ENCODE results near the gene MSL1.

MSL1 gene

GRCh38 chr17:40105861-40106759 is 15.7 kb upstream of the MSL1 start:
- Histone ChIP-seq H3K9ac (ENCODE audit: low read depth in 1 of 2, low read length in 2 of 2) (peak overlapping the region in 1 of 2 donors; percentile 25), H3K36me3 (ENCODE audit: control insufficient read depth in 1 of 2, insufficient read depth in 2 of 2, low read length in 2 of 2) (no peaks in the 10 kb centered on the region), H3K27me3 (ENCODE audit: control insufficient read depth in 1 of 2, insufficient read depth in 2 of 2, low read length in 2 of 2) (no peaks in the 10 kb centered on the region), H3K9me3 (ENCODE audit: control insufficient read depth in 1 of 2, low read length in 2 of 2) (no peaks in the 10 kb centered on the region), H3K27ac (ENCODE audit: low read depth, low read length) (peak overlapping the region; percentile 50), H3K4me1 (ENCODE audit: control insufficient read depth in 1 of 2, insufficient read depth in 2 of 2, low read length in 2 of 2) (peaks cover 82 to 96% of the 10 kb centered on the region in 2 donors), H3K4me3 (ENCODE audit: low read depth in 1 of 2, low read length in 2 of 2) (no peak overlapping the region)

GRCh38 chr17:40106760-40107521 is 14.8 kb upstream of the MSL1 start:
- Histone ChIP-seq H3K36me3 (ENCODE audit: control insufficient read depth in 1 of 2, insufficient read depth in 2 of 2, low read length in 2 of 2) (no peaks in the 10 kb centered on the region), H3K9me3 (ENCODE audit: control insufficient read depth in 1 of 2, low read length in 2 of 2) (no peaks in the 10 kb centered on the region), H3K27me3 (ENCODE audit: control insufficient read depth in 1 of 2, insufficient read depth in 2 of 2, low read length in 2 of 2) (no peaks in the 10 kb centered on the region), H3K4me3 (ENCODE audit: low read depth in 1 of 2, low read length in 2 of 2) (no peak overlapping the region), H3K9ac (ENCODE audit: low read depth in 1 of 2, low read length in 2 of 2) (peak overlapping the region in 1 of 2 donors; percentile 51), H3K27ac (ENCODE audit: low read depth, low read length) (peak overlapping the region; percentile 67), H3K4me1 (ENCODE audit: control insufficient read depth in 1 of 2, insufficient read depth in 2 of 2, low read length in 2 of 2) (peaks cover 86 to 96% of the 10 kb centered on the region in 2 donors)

DNA sequence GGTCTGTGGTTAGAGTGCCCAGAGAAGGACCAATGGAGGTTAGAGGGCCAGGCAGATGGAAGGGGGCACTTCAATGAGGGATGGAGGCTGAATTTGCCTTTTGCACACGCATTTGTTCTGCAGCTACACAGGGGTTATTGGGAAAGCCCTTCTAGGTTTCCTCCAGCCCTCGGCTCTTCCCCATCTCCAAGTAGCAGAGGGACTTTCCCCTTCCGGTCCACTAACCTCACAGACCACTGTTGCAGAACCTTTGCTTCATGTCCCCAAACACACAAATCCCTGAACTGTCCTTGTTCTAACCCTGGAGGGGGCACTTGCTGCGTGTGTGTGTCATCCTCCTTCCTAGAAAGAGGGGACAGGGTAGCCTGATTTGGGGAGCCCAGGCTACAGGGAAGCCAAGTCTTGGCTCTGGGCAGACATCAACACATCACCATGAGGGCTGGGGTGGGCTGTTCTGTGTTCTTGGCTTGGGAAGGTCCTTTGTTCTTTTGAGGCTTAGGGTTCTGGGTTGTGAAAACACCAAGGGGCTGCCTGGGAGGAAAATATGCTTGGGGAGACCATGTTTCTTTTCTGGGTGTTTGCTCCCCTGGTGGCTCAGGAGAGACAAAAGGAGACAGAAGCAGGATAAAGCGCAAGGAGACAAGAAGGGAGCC is 14.1 kb upstream of the MSL1 start:
- Histone ChIP-seq H3K4me3 (ENCODE audit: low read depth in 1 of 2, low read length in 2 of 2) (no peak overlapping the region), H3K27ac (ENCODE audit: low read depth, low read length) (peak overlapping the region; percentile 67), H3K27me3 (ENCODE audit: control insufficient read depth in 1 of 2, insufficient read depth in 2 of 2, low read length in 2 of 2) (no peaks in the 10 kb centered on the region), H3K9ac (ENCODE audit: low read depth in 1 of 2, low read length in 2 of 2) (peak overlapping the region; percentile 14 to 51), H3K36me3 (ENCODE audit: control insufficient read depth in 1 of 2, insufficient read depth in 2 of 2, low read length in 2 of 2) (no peaks in the 10 kb centered on the region), H3K9me3 (ENCODE audit: control insufficient read depth in 1 of 2, low read length in 2 of 2) (no peaks in the 10 kb centered on the region), H3K4me1 (ENCODE audit: control insufficient read depth in 1 of 2, insufficient read depth in 2 of 2, low read length in 2 of 2) (peaks cover 93 to 99% of the 10 kb centered on the region in 2 donors)

DNA sequence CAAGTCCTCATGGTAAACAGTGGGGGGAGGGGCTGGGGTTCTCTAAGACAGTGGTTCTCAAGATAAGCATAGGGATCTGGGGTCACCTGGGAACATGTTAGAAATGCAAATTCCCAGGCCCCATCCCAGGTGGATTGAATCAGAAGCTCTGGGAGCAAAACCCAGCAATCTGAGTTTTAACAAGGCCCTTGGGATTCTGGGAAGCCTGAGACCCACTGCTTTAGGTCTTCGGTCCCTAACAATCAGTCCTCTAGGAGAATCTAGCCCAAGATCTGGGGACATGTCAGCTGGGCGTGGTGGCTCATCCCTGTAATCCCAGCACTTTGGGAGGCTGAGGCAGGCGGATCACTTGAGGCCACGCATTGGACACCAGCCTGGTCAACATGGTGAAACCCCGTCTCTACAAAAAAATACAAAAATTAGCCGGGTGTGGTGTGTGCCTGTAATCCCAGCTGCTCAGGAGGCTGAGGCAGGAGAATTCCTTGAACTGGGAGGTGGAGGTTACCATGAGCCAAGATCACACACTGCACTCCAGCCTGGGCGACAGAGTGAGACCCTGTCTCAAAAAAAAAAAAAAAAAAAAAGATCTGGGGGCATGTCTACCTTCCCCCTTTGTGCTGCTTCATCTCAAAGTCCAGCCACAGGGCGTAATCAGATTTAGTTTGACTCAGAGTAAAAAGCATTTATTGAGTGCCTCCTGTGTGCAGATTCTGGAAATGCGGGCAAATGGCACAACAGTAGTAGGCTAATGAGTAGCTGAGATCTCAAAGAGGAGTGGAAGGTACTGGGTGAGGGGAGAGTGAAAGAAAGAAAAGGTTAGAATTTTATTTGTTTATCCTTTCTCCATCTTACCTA is 12.6 kb upstream of the MSL1 start:
- Histone ChIP-seq H3K4me3 (ENCODE audit: low read depth in 1 of 2, low read length in 2 of 2) (no peak overlapping the region), H3K4me1 (ENCODE audit: control insufficient read depth in 1 of 2, insufficient read depth in 2 of 2, low read length in 2 of 2) (peaks cover 92 to 96% of the 10 kb centered on the region in 2 donors), H3K27ac (ENCODE audit: low read depth, low read length) (peak overlapping the region; percentile 67), H3K9ac (ENCODE audit: low read depth in 1 of 2, low read length in 2 of 2) (peak overlapping the region in 1 of 2 donors; percentile 15), H3K27me3 (ENCODE audit: control insufficient read depth in 1 of 2, insufficient read depth in 2 of 2, low read length in 2 of 2) (no peaks in the 10 kb centered on the region), H3K36me3 (ENCODE audit: control insufficient read depth in 1 of 2, insufficient read depth in 2 of 2, low read length in 2 of 2) (no peaks in the 10 kb centered on the region), H3K9me3 (ENCODE audit: control insufficient read depth in 1 of 2, low read length in 2 of 2) (no peaks in the 10 kb centered on the region)

- Histone ChIP-seq H3K4me1 (ENCODE audit: control insufficient read depth in 1 of 2, insufficient read depth in 2 of 2, low read length in 2 of 2) (peaks cover 82 to 85% of the 10 kb centered on the region in 2 donors), H3K4me3 (ENCODE audit: low read depth in 1 of 2, low read length in 2 of 2) (peak overlapping the region in 1 of 2 donors; percentile 44)
Measured at GRCh38 chr17:40110026-40110845, 11.5 kb upstream of the MSL1 start.

DNA sequence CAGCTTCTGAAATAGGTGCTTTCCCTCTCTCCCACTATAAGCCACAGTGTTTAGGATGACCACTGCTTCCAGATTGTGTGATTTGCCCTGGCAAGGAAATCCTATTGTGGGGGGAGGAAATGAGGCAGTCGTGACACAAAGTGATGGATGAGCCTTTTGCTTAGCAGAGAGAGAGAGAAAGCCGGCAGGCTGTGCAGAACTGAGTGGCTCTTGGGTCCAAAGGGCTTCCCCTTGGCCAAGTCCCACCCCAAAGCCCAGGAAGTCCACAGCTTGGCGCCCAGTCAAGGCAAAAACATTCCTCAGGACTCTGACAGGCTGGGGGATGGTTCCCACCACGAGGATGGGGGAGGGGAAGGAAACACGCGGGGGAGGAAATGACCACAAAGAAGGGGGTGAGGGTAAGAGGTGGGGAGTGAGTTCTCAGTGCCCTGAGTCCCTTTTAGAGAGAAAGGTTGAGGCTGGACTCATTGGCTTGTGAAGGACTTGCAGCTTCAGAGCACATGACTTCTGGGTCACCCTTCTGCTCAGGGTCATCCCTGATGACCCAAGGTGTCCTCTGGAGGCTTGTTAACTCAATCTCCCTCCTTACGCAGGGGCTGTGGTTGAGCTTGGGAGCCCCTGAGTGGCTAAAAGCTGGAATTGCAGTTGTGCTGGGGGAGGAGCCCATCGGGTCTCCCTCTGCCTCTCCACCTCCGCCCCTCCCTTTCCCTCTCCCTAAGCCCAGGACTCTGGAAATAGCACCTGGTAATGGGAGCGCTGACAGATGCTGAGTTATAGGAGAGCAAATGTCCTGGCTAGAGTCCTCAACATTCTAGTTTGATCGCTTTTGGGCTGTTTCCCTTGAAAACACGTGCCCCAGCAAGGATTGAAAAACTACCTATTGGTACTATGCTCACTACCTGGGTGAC is 10.3 kb upstream of the MSL1 start:
- H3K36me3 ChIP-seq (ENCODE audit: control insufficient read depth in 1 of 2, insufficient read depth in 2 of 2, low read length in 2 of 2) = no peaks in the 10 kb centered on the region
- peaks cover 70 to 73% of the 10 kb centered on the region in 2 donors for H3K4me1 ChIP-seq (ENCODE audit: control insufficient read depth in 1 of 2, insufficient read depth in 2 of 2, low read length in 2 of 2)
- H3K27me3 ChIP-seq (ENCODE audit: control insufficient read depth in 1 of 2, insufficient read depth in 2 of 2, low read length in 2 of 2) = no peaks in the 10 kb centered on the region
- H3K4me3 ChIP-seq (ENCODE audit: low read depth in 1 of 2, low read length in 2 of 2) = peak overlapping the region; percentile 37 to 44
- H3K27ac ChIP-seq (ENCODE audit: low read depth, low read length) = peak overlapping the region; percentile 82
- H3K9me3 ChIP-seq (ENCODE audit: control insufficient read depth in 1 of 2, low read length in 2 of 2) = no peaks in the 10 kb centered on the region
- peak overlapping the region; percentile 65 to 70 for H3K9ac ChIP-seq (ENCODE audit: low read depth in 1 of 2, low read length in 2 of 2)

More at GRCh38 chr17:40110026-40110845, 11.5 kb upstream of the MSL1 start:
- Histone ChIP-seq H3K36me3 (ENCODE audit: control insufficient read depth in 1 of 2, insufficient read depth in 2 of 2, low read length in 2 of 2) (no peaks in the 10 kb centered on the region), H3K27me3 (ENCODE audit: control insufficient read depth in 1 of 2, insufficient read depth in 2 of 2, low read length in 2 of 2) (no peaks in the 10 kb centered on the region), H3K9ac (ENCODE audit: low read depth in 1 of 2, low read length in 2 of 2) (peak overlapping the region; percentile 65 to 70), H3K9me3 (ENCODE audit: control insufficient read depth in 1 of 2, low read length in 2 of 2) (no peaks in the 10 kb centered on the region), H3K27ac (ENCODE audit: low read depth, low read length) (peak overlapping the region; percentile 82)

DNA sequence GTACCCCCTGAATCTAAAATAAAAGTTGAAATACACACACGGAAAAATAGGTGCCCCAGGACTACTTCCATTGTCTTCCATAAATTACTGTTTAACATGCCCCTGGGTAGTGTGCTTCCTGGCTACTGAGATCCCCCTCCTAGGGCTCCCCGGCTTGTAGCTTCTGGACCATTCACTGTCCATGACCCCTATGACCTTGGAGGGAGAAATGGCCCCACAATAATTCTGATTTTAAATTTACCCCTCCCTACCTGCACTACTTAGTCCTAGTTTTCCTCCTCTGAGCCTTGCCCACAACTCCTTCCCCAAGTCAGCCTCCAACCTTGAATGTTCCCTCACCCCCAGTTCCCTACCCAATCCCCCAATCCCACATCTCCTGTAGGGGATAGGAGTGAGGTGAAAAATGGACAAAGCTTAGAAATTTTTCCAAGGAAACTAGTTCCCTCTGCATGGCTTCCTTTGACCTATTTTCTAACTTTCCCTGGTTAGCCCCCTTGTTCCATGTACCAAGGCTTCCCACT is 9.5 kb upstream of the MSL1 start:
- peaks cover 65 to 66% of the 10 kb centered on the region in 2 donors for H3K4me1 ChIP-seq (ENCODE audit: control insufficient read depth in 1 of 2, insufficient read depth in 2 of 2, low read length in 2 of 2)
- H3K27me3 ChIP-seq (ENCODE audit: control insufficient read depth in 1 of 2, insufficient read depth in 2 of 2, low read length in 2 of 2) = no peaks in the 10 kb centered on the region
- H3K36me3 ChIP-seq (ENCODE audit: control insufficient read depth in 1 of 2, insufficient read depth in 2 of 2, low read length in 2 of 2) = no peaks in the 10 kb centered on the region
- H3K27ac ChIP-seq (ENCODE audit: low read depth, low read length) = peak overlapping the region; percentile 82
- peak overlapping the region; percentile 65 to 70 for H3K9ac ChIP-seq (ENCODE audit: low read depth in 1 of 2, low read length in 2 of 2)
- H3K9me3 ChIP-seq (ENCODE audit: control insufficient read depth in 1 of 2, low read length in 2 of 2) = no peaks in the 10 kb centered on the region
- H3K4me3 ChIP-seq (ENCODE audit: low read depth in 1 of 2, low read length in 2 of 2) = peak overlapping the region; percentile 26 to 37

GRCh38 chr17:40112718-40113109 is 9.1 kb upstream of the MSL1 start:
- Histone ChIP-seq H3K4me3 (ENCODE audit: low read depth in 1 of 2, low read length in 2 of 2) (peak overlapping the region in 1 of 2 donors; percentile 26), H3K4me1 (ENCODE audit: control insufficient read depth in 1 of 2, insufficient read depth in 2 of 2, low read length in 2 of 2) (peaks cover 60 to 61% of the 10 kb centered on the region in 2 donors), H3K27me3 (ENCODE audit: control insufficient read depth in 1 of 2, insufficient read depth in 2 of 2, low read length in 2 of 2) (no peaks in the 10 kb centered on the region), H3K9me3 (ENCODE audit: control insufficient read depth in 1 of 2, low read length in 2 of 2) (no peaks in the 10 kb centered on the region), H3K36me3 (ENCODE audit: control insufficient read depth in 1 of 2, insufficient read depth in 2 of 2, low read length in 2 of 2) (no peaks in the 10 kb centered on the region), H3K27ac (ENCODE audit: low read depth, low read length) (no peak overlapping the region), H3K9ac (ENCODE audit: low read depth in 1 of 2, low read length in 2 of 2) (peak overlapping the region; percentile 65 to 70)
